Ishikawa (cell line): ENCODE results near the gene CDKN1A.

Source experiments
- EP300 ChIP-seq: IDR thresholded peaks from 2 replicates; pipeline ENCODE4 v1.6.1; 2012; ENCODE audit warnings: borderline replicate concordance
- TAF1 ChIP-seq: IDR thresholded peaks from 2 replicates; pipeline ENCODE4 v1.6.1; 2012; ENCODE audit warnings: low read depth, mild to moderate bottlenecking
- YY1 ChIP-seq: IDR thresholded peaks from 2 replicates; pipeline ENCODE4 v1.6.1; 2012; ENCODE audit warnings: low read depth
- ZBTB7A ChIP-seq: IDR thresholded peaks from 2 replicates; pipeline ENCODE4 v1.6.1; 2012; ENCODE audit warnings: low read depth
- TF ChIP-seq, protein P1 (sequence below): IDR thresholded peaks from 2 replicates; pipeline ENCODE4 v1.6.1; 2012
- TF ChIP-seq, protein P2 (sequence below): IDR thresholded peaks from 2 replicates; pipeline ENCODE4 v1.6.1; 2012

DNA sequence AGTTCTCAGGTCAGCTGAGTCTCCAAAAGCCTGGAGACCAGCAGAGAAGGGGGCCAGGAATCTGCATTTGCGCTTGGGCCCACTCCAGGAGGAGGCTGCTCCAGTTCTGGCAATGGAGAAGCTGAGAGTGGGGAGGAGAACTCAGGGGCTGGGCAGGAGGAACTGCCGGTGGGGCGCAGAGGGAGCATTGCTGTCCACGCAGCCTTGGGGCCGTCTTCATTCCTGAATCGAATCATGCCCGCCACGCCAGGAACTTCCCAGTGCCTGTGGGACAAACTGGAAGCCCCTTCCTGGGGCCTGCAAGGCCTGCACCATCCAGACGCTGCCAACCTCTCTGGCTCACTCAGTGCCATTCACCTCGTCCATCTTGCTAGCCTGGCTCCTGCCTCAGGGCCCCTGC, 36.0 kb downstream of the CDKN1A start:
- no peak for TF ChIP-seq TAF1
- no peak for TF ChIP-seq EP300
- TF ChIP-seq, protein P1, sequence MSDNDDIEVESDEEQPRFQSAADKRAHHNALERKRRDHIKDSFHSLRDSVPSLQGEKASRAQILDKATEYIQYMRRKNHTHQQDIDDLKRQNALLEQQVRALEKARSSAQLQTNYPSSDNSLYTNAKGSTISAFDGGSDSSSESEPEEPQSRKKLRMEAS: no peak
- TF ChIP-seq ZBTB7A: no peak
- no peak for TF ChIP-seq YY1
- TF ChIP-seq, protein P2, sequence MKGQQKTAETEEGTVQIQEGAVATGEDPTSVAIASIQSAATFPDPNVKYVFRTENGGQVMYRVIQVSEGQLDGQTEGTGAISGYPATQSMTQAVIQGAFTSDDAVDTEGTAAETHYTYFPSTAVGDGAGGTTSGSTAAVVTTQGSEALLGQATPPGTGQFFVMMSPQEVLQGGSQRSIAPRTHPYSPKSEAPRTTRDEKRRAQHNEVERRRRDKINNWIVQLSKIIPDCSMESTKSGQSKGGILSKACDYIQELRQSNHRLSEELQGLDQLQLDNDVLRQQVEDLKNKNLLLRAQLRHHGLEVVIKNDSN: no peak
